Vagina (tissue), 2 donors: ENCODE measurements around the gene SIGLEC1. TPM values are rescaled to one million over a fixed set of nuclear protein-coding genes. Genes with fewer than 3 reads are reported as not detected.

Source experiments
- DNase-seq, 2 donors: peaks; one replicate each; pipeline ENCODE4 v3.0.0-alpha.2; 2017; ENCODE audit errors: extremely low spot score in 2 of 2
- H3K27ac ChIP-seq: fragments of 200-600 bp; sonication (generic); one replicate; pipeline ENCODE4 v1.5.1; 2019
- H3K27me3 ChIP-seq: fragments of 200-600 bp; sonication (generic); one replicate; pipeline ENCODE4 v1.5.1; 2019
- H3K36me3 ChIP-seq, 2 donors: fragments of 200-600 bp; sonication (generic); one replicate each; pipeline ENCODE4 v1.5.1; 2017 to 2019
- H3K4me1 ChIP-seq: fragments of 200-600 bp; sonication (generic); one replicate; pipeline ENCODE4 v1.5.1; 2019
- H3K4me3 ChIP-seq, 2 donors: fragments of 200-600 bp; sonication (generic); 1 replicate in 1 of 2; 2 replicates in 1 of 2; pipeline ENCODE4 v1.5.1; 2016 to 2019
- H3K9me3 ChIP-seq: fragments of 200-600 bp; sonication (generic); one replicate; pipeline ENCODE4 v1.5.1; 2019
- POLR2A ChIP-seq, 2 donors: fragments of 450-650 bp; IDR thresholded peaks; one replicate each; pipeline ENCODE4 v1.6.1; 2017; ENCODE audit warnings: antibody characterized with exemption in 2 of 2, mild to moderate bottlenecking in 2 of 2, moderate library complexity in 2 of 2
- POLR2AphosphoS5 ChIP-seq, 2 donors: sonication (generic); formaldehyde crosslinking; IDR thresholded peaks; one replicate each; pipeline ENCODE4 v1.9.0; 2017; ENCODE audit warnings: antibody characterized with exemption in 2 of 2, mild to moderate bottlenecking in 2 of 2, low read depth in 1 of 2; ENCODE audit not compliant: insufficient read depth in 1 of 2
- intact Hi-C: fragments of 100-400 bp; cut with DNase I; formaldehyde crosslinking; loops from one replicate; pipeline ENCODE4 v1.15.1; 2023
- total RNA-seq: library from RNA; depleted of rRNA; stranded (reverse); fragments of >200 nt; gene quantifications from one replicate; pipeline ENCODE4 v1.2.3, GENCODE V29; 2016
- TF ChIP-seq, protein P1 (sequence below), 3 experiments: fragments of 450-650 bp in 2 of 3; fragments of 200-600 bp in 1 of 3; sonication (generic) in 1 of 3; IDR thresholded peaks; one replicate each; pipeline ENCODE4 v1.5.1; 2017 to 2019; ENCODE audit warnings: antibody characterized with exemption in 3 of 3, mild to moderate bottlenecking in 2 of 3, moderate library complexity in 2 of 3

SIGLEC1 gene
- total RNA-seq, 1 donor from 2014 or later = 8.8 TPM

DNA sequence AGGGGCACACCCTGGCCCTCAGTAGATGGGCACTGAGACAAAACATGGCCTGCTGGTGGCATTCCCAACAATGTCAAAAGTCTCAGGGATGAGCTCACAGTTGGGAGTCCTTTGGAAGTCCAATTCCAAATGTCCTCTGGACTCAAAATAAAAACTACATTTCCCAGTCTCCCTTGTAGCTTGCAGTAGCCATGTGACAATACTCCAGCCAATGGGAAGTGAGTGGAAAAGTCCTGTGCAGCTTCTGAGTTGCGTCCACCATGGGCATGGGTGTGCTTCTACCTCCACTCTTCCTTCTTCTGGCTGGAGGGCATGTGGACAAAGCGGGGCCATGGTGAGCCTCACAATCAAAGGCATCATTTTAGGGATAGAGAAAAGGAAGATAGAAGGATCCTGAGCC, 24.7 kb downstream of the SIGLEC1 start:
- no peaks in the 10 kb centered on the region for H3K27me3 ChIP-seq
- no peak for DNase-seq
- no peaks in the 10 kb centered on the region for H3K9me3 ChIP-seq
- H3K4me1 ChIP-seq = peaks cover 26% of the 10 kb centered on the region
- no peaks in the 10 kb centered on the region for H3K36me3 ChIP-seq
- H3K4me3 ChIP-seq = no peak overlapping the region
- intact Hi-C loops = no loop called here
- TF ChIP-seq POLR2AphosphoS5 (IDR thresholded peaks at IDR 0.05; ENCODE audit: insufficient read depth in 1 of 2, low read depth in 1 of 2) (peak in 1 of 2 donors; percentile 54), POLR2A (IDR thresholded peaks at IDR 0.05) (no peak)
- TF ChIP-seq, protein P1, sequence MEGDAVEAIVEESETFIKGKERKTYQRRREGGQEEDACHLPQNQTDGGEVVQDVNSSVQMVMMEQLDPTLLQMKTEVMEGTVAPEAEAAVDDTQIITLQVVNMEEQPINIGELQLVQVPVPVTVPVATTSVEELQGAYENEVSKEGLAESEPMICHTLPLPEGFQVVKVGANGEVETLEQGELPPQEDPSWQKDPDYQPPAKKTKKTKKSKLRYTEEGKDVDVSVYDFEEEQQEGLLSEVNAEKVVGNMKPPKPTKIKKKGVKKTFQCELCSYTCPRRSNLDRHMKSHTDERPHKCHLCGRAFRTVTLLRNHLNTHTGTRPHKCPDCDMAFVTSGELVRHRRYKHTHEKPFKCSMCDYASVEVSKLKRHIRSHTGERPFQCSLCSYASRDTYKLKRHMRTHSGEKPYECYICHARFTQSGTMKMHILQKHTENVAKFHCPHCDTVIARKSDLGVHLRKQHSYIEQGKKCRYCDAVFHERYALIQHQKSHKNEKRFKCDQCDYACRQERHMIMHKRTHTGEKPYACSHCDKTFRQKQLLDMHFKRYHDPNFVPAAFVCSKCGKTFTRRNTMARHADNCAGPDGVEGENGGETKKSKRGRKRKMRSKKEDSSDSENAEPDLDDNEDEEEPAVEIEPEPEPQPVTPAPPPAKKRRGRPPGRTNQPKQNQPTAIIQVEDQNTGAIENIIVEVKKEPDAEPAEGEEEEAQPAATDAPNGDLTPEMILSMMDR (IDR thresholded peaks at IDR 0.05) = no peak
- H3K27ac ChIP-seq = peak overlapping the region; percentile 81

DNA sequence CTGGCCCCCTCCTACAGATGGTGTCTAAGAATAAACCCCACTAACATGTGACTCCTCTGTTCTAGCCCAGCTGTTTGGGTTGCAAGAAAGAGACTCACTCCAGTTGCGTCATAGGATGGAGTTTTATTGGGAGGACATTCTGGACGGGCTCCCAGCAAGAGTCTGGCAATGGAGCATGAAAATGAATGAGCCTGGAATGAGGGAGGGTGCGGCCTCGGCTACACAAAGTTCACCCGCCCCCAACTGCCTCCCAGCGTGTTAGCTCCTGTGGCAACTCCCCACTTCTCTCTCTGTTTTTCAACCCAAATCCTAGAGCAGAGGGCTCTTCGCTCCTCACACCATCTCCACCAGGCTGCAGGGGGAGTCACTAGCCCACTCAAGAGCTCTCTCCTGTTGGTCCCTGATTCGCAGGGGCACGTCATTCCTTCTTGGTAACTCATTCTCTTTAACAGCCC, 25.5 kb downstream of the SIGLEC1 start:
- peak overlapping the region in 1 of 2 donors; percentile 6 for H3K4me3 ChIP-seq

DNA sequence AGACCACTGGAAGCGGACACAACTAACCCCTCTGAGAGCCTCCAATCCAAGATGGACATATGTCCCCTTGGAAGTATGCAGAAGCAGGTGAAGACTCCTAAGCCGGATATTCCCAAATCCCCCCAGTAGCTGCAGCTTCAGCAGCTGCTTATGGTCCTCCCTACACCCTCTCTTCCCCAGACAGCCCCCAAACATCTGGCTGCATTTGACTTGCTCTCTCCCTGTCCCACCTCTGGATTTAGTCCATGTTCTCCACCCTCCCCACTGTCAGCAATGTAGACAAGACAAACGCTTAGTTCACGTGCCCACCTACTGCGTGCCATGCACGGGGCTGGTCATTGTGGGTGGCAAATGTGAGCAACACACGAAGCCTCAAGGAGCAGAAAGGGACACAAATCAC, 26.0 kb downstream of the SIGLEC1 start:
- H3K4me1 ChIP-seq = peaks cover 26% of the 10 kb centered on the region
- H3K4me3 ChIP-seq = no peak overlapping the region
- no peaks in the 10 kb centered on the region for H3K36me3 ChIP-seq
- no peaks in the 10 kb centered on the region for H3K9me3 ChIP-seq
- intact Hi-C loops = no loop called here
- peak overlapping the region; percentile 81 for H3K27ac ChIP-seq
- H3K27me3 ChIP-seq = no peaks in the 10 kb centered on the region
- no peak for DNase-seq
- TF ChIP-seq POLR2AphosphoS5 (IDR thresholded peaks at IDR 0.05; ENCODE audit: insufficient read depth in 1 of 2, low read depth in 1 of 2) (no peak), POLR2A (IDR thresholded peaks at IDR 0.05) (no peak)
- TF ChIP-seq, protein P1 (IDR thresholded peaks at IDR 0.05) = no peak

More for the DNA sequence above, 25.5 kb downstream of the SIGLEC1 start:
- peak; percentile 67 to 96 for TF ChIP-seq POLR2AphosphoS5 (IDR thresholded peaks at IDR 0.05; ENCODE audit: insufficient read depth in 1 of 2, low read depth in 1 of 2)
- TF ChIP-seq, protein P1 (IDR thresholded peaks at IDR 0.05) = no peak
- TF ChIP-seq POLR2A (IDR thresholded peaks at IDR 0.05) = no peak
- H3K27me3 ChIP-seq = no peaks in the 10 kb centered on the region
- no peaks in the 10 kb centered on the region for H3K9me3 ChIP-seq
- DNase-seq = peak in 1 of 2 donors; percentile 98
- intact Hi-C loops = no loop called here
- no peaks in the 10 kb centered on the region for H3K36me3 ChIP-seq
- H3K27ac ChIP-seq = peak overlapping the region; percentile 81
- peaks cover 26% of the 10 kb centered on the region for H3K4me1 ChIP-seq

DNA sequence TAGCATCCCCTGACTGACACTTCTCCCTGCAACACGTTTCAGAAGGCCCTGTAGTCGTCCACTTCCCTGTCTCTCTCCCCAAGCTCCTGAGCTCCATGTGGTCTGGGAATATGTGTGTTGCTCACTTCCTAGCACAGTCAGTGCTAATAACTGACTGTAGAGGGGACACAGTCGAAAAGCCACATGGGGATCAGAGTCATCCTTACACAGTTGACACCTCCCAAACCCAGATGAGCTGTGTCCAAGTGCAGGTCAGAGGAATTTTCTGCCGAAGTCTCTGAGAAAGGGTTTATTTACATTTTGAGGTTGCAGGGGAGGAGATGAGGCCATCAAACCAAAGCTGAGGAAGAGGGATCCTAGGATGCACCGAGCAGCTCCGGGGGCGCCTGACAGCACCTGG, 27.1 kb downstream of the SIGLEC1 start:
- H3K4me3 ChIP-seq = no peak overlapping the region
- H3K36me3 ChIP-seq = no peaks in the 10 kb centered on the region
- no peak for DNase-seq
- no peaks in the 10 kb centered on the region for H3K9me3 ChIP-seq
- H3K27me3 ChIP-seq = no peaks in the 10 kb centered on the region
- intact Hi-C loops = no loop called here
- H3K27ac ChIP-seq = peak overlapping the region; percentile 81
- TF ChIP-seq POLR2AphosphoS5 (IDR thresholded peaks at IDR 0.05; ENCODE audit: insufficient read depth in 1 of 2, low read depth in 1 of 2) (no peak), POLR2A (IDR thresholded peaks at IDR 0.05) (no peak)
- TF ChIP-seq, protein P1 (IDR thresholded peaks at IDR 0.05) = no peak
- peaks cover 26% of the 10 kb centered on the region for H3K4me1 ChIP-seq

DNA sequence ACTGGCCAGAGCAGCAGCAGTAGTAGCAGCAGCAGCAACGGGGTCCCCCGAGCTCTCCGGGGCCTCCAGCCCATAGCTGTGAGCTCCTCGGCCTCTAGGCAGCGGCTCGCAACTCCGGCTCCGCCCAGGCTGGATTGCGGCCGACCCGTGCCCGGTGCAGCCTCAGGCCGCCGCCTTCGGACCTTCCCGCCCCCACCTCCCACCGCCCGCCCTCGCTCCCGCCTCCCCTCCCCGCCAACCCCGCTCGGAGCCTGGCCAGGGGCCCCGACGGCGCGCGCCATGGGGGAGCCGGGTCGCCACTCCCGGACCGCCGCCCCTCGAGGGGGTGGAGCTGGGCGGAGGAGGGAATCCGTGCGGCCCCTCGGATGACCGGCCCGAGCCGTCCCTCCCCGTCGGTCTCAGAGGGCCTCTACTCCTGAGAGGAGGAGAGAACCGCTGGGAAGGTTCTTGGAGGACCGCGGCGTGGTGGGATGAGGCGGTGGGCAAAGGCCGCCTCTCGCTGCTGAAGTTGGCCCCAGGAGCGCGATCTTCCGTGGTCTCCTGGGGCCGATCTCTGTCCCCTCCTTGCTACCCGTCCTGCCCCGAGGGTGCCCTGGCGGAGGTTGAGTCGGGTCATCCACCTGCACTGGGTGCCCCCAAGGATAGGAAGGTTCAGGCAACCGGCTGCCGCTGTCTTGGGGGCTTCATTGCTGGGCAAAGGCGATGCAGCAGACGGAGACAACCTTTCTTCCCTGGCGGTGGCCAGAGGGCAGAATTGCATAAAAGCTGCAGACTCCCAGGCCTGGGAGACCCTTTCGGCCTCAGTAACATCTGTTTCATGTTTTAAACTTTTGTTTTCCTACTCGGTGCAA, 30.2 kb downstream of the SIGLEC1 start, which contains the start of gene ADAM33:
Gene ADAM33 (minus strand): TSS at position 80 of the 851 bp plus-strand sequence. CDS start 6 bp downstream, at position 74.
- intact Hi-C loops = no loop called here
- no peak for DNase-seq

More for the DNA sequence above, 30.2 kb downstream of the SIGLEC1 start, which contains the start of gene ADAM33:
- Histone ChIP-seq H3K27ac (peak within 1 kb of the TSS; percentile 89), H3K9me3 (no peaks in the 10 kb centered on the region), H3K36me3 (no peaks in the 10 kb centered on the region), H3K4me1 (peaks cover 39% of the 10 kb centered on the region), H3K4me3 (peak within 1 kb of the TSS; percentile 57 to 74), H3K27me3 (no peaks in the 10 kb centered on the region)
- TF ChIP-seq POLR2A (IDR thresholded peaks at IDR 0.05) (peak in 1 of 2 donors; percentile 50), POLR2AphosphoS5 (IDR thresholded peaks at IDR 0.05; ENCODE audit: insufficient read depth in 1 of 2, low read depth in 1 of 2) (peak in 1 of 2 donors; percentile 69)
- TF ChIP-seq, protein P1 (IDR thresholded peaks at IDR 0.05) = no peak
